H9 (cell line): ENCODE results near the gene SNAP47. TPM values are rescaled to one million over a fixed set of nuclear protein-coding genes. Genes with fewer than 3 reads are reported as not detected.

Experiments used
- DNase-seq: peaks from one replicate; pipeline ENCODE4 v3.0.0-alpha.2; 2017
- H2AFZ ChIP-seq: one replicate; pipeline ENCODE4 v1.6.1; 2013; ENCODE audit warnings: mild to moderate bottlenecking, low read length, control low read depth, moderate library complexity
- H2AK5ac ChIP-seq: 2 replicates; pipeline ENCODE4 v1.6.1; 2013; ENCODE audit warnings: low read length, control low read depth, mixed read lengths; ENCODE audit not compliant: insufficient read length
- H2BK120ac ChIP-seq: one replicate; pipeline ENCODE4 v1.6.1; 2013; ENCODE audit warnings: low read depth, mild to moderate bottlenecking, low read length, control low read depth, inconsistent platforms; ENCODE audit not compliant: poor library complexity, severe bottlenecking
- H2BK12ac ChIP-seq: 2 replicates; pipeline ENCODE4 v1.6.1; 2013; ENCODE audit warnings: low read length, control low read depth, mixed read lengths, low read depth; ENCODE audit not compliant: insufficient read length
- H2BK15ac ChIP-seq: 2 replicates; pipeline ENCODE4 v1.6.1; 2013; ENCODE audit warnings: low read depth, low read length, control low read depth
- H2BK20ac ChIP-seq: one replicate; pipeline ENCODE4 v1.6.1; 2013; ENCODE audit warnings: low read depth, mild to moderate bottlenecking, low read length, control low read depth, inconsistent platforms; ENCODE audit not compliant: poor library complexity, severe bottlenecking
- H2BK5ac ChIP-seq: 2 replicates; pipeline ENCODE4 v1.6.1; 2013; ENCODE audit warnings: low read length, control low read depth, mixed read lengths; ENCODE audit not compliant: insufficient read length
- H3K14ac ChIP-seq: 2 replicates; pipeline ENCODE4 v1.6.1; 2013; ENCODE audit warnings: low read length, control low read depth; ENCODE audit not compliant: insufficient read depth
- H3K18ac ChIP-seq: 2 replicates; pipeline ENCODE4 v1.6.1; 2013; ENCODE audit warnings: low read depth, mild to moderate bottlenecking, mixed read lengths, low read length, control low read depth; ENCODE audit not compliant: insufficient read length
- H3K23ac ChIP-seq: 2 replicates; pipeline ENCODE4 v1.6.1; 2013; ENCODE audit warnings: low read length, control low read depth, mixed read lengths, low read depth; ENCODE audit not compliant: insufficient read length
- H3K23me2 ChIP-seq: 2 replicates; pipeline ENCODE4 v1.6.1; 2013; ENCODE audit warnings: low read depth, mild to moderate bottlenecking, mixed read lengths, low read length, control low read depth; ENCODE audit not compliant: insufficient read length, poor library complexity, severe bottlenecking
- H3K27ac ChIP-seq: 2 replicates; pipeline ENCODE4 v1.5.1; 2013; ENCODE audit warnings: low read length, control low read depth, mixed read lengths, low read depth; ENCODE audit not compliant: insufficient read length
- H3K27me3 ChIP-seq: 2 replicates; pipeline ENCODE4 v1.6.1; 2013; ENCODE audit warnings: low read length, control low read depth, inconsistent platforms; ENCODE audit not compliant: insufficient read depth
- H3K4ac ChIP-seq: 2 replicates; pipeline ENCODE4 v1.6.1; 2013; ENCODE audit warnings: low read depth, mild to moderate bottlenecking, control low read depth, inconsistent platforms, low read length, moderate library complexity
- H3K4me1 ChIP-seq: 2 replicates; pipeline ENCODE4 v1.6.1; 2013; ENCODE audit warnings: low read length, control low read depth, inconsistent platforms; ENCODE audit not compliant: insufficient read depth
- H3K4me2 ChIP-seq: 2 replicates; pipeline ENCODE4 v1.6.1; 2013; ENCODE audit warnings: low read length, control low read depth, mixed read lengths; ENCODE audit not compliant: insufficient read length, insufficient read depth
- H3K56ac ChIP-seq: 2 replicates; pipeline ENCODE4 v1.6.1; 2013; ENCODE audit warnings: low read depth, mild to moderate bottlenecking, mixed read lengths, low read length, control low read depth; ENCODE audit not compliant: insufficient read length
- H3K79me1 ChIP-seq: 2 replicates; pipeline ENCODE4 v1.6.1; 2013; ENCODE audit warnings: low read depth, mild to moderate bottlenecking, moderate library complexity, low read length, control low read depth, inconsistent platforms; ENCODE audit not compliant: insufficient read depth, poor library complexity, severe bottlenecking
- H3K79me2 ChIP-seq: 2 replicates; pipeline ENCODE4 v1.6.1; 2013; ENCODE audit warnings: low read length, control low read depth, inconsistent platforms; ENCODE audit not compliant: insufficient read depth
- H3K9ac ChIP-seq: 2 replicates; pipeline ENCODE4 v1.6.1; 2013; ENCODE audit warnings: low read length, control low read depth, mixed read lengths; ENCODE audit not compliant: insufficient read length; ENCODE audit errors: extremely low read depth
- H3K9me3 ChIP-seq: one replicate; pipeline ENCODE4 v1.6.1; 2013; ENCODE audit warnings: low read depth, low read length, inconsistent platforms; ENCODE audit not compliant: control insufficient read depth
- H3T11ph ChIP-seq: one replicate; pipeline ENCODE4 v1.6.1; 2013; ENCODE audit warnings: mild to moderate bottlenecking, low read length, control low read depth, inconsistent platforms
- H4K20me1 ChIP-seq: one replicate; pipeline ENCODE4 v1.6.1; 2013; ENCODE audit not compliant: control insufficient read depth, insufficient read length, insufficient read depth
- H4K5ac ChIP-seq: 2 replicates; pipeline ENCODE4 v1.6.1; 2013; ENCODE audit warnings: low read depth, mild to moderate bottlenecking, mixed read lengths, low read length, control low read depth; ENCODE audit not compliant: insufficient read length
- H4K8ac ChIP-seq: replicated peaks from 2 replicates; pipeline ENCODE4 v1.6.1; 2013; ENCODE audit warnings: low read length, control low read depth, mixed read lengths, low read depth; ENCODE audit not compliant: insufficient read length
- H4K91ac ChIP-seq: 2 replicates; pipeline ENCODE4 v1.6.1; 2013; ENCODE audit warnings: low read depth, mild to moderate bottlenecking, moderate library complexity, mixed read lengths, low read length, control low read depth; ENCODE audit not compliant: insufficient read length
- H3K27ac Mint-ChIP-seq, 3 experiments: 2 replicates in 2 of 3; 3 replicates in 1 of 3; pipeline ENCODE4 v1.8.0; 2020 to 2021; ENCODE audit warnings: mixed read lengths in 3 of 3, mild to moderate bottlenecking in 1 of 3, moderate library complexity in 1 of 3
- H3K27me3 Mint-ChIP-seq: 2 replicates; pipeline ENCODE4 v1.8.0; 2021; ENCODE audit warnings: low read depth, mild to moderate bottlenecking, moderate library complexity, mixed read lengths
- H3K36me3 Mint-ChIP-seq, 3 experiments: 2 replicates in 2 of 3; 3 replicates in 1 of 3; pipeline ENCODE4 v1.8.0; 2020 to 2021; ENCODE audit warnings: low read depth in 3 of 3, mixed read lengths in 3 of 3; ENCODE audit not compliant: insufficient read depth in 1 of 3
- H3K4me1 Mint-ChIP-seq, 2 experiments: 2 replicates each; pipeline ENCODE4 v1.8.0; 2020; ENCODE audit warnings: mixed read lengths in 2 of 2
- H3K4me3 Mint-ChIP-seq, 2 experiments: 2 replicates in 1 of 2; 3 replicates in 1 of 2; pipeline ENCODE4 v1.8.0; 2020 to 2021; ENCODE audit warnings: mild to moderate bottlenecking in 2 of 2, mixed read lengths in 2 of 2, moderate library complexity in 1 of 2
- H3K9me3 Mint-ChIP-seq, 2 experiments: 2 replicates in 1 of 2; 3 replicates in 1 of 2; pipeline ENCODE4 v1.8.0; 2020; ENCODE audit warnings: mild to moderate bottlenecking in 2 of 2, mixed read lengths in 2 of 2, moderate library complexity in 1 of 2
- CTCF ChIP-seq: fragments of 200-600 bp; sonication (generic); conservative IDR thresholded peaks from 3 replicates; pipeline ENCODE4 v1.8.0; 2021; ENCODE audit warnings: antibody characterized with exemption, mild to moderate bottlenecking
- WGBS: extraction: QIAGEN DNeasy Blood & Tissue Kit; methylation state at CpG from one replicate; pipeline ENCODE4 v1.1.7; 2013; ENCODE audit warnings: missing lambda C conversion rate, low lambda C conversion rate, mixed read lengths; ENCODE audit not compliant: insufficient read length; ENCODE audit errors: extremely low coverage; 5-methylcytosine and 5-hydroxymethylcytosine counted together
- total RNA-seq: library from RNA; stranded (reverse); gene quantifications from 2 replicates; pipeline ENCODE4 v1.2.1, GENCODE V29; 2021

SNAP47 gene
- total RNA-seq, 1 experiment from 2014 or later: 44.1 TPM

DNA sequence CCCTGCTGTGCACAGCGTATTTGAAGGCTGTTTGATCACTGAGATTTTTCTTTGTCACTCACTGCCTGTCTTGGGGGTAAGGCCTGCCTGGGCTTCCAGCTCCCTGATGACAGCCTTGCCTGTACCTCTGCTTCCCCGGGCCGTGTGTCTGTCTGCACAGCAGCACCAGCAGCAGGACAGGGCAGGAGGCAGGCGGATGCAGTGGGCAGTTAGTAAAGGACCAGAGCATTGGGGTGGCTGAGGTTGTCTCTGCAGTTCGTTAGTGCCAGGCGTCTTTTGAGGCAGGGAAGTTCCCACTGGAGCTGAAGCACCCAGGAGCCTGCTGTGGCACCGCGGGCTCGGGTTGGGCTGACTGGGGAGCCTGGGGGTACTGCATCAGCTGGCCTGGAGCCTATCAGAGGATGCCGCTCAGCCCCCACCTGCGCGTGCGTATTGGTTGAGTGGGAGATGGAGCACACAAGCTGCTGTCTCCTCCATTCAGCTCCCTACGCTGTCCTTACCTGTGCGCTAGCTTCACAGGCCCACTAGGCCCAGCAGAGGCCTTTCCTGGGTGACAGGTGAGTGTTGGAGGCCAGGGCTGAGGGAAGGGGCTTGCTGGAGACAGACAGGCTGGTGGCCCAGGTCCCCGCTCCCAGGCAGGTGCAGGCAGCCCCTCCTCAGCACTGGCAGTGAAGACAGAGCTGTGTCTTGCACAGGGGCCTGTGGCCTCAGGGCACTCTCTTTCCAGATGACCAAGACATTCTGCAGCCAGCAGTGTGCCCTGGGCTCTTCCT is 28.2 kb downstream of the SNAP47 start:
- Histone ChIP-seq H2BK12ac (no peak overlapping the region), H2BK20ac (no peak overlapping the region), H3K27me3 (no peaks in the 10 kb centered on the region), H4K20me1 (no peaks in the 10 kb centered on the region), H3K79me2 (no peaks in the 10 kb centered on the region), H3K9ac (no peak overlapping the region), H2BK15ac (no peak overlapping the region), H3K18ac (no peak overlapping the region), H3K4ac (no peak overlapping the region), H2BK120ac (no peak overlapping the region), H3T11ph (no peak overlapping the region), H4K91ac (no peak overlapping the region), H2BK5ac (no peak overlapping the region), H3K9me3 (no peaks in the 10 kb centered on the region), H4K5ac (no peak overlapping the region), H3K79me1 (peaks cover 3% of the 10 kb centered on the region), H2AFZ (no peak overlapping the region), H3K56ac (no peak overlapping the region), H3K23ac (no peak overlapping the region), H2AK5ac (no peak overlapping the region), H3K4me1 (no peaks in the 10 kb centered on the region), H3K27ac (no peak overlapping the region), H3K23me2 (peaks cover 2% of the 10 kb centered on the region), H3K4me2 (no peak overlapping the region), H3K14ac (no peak overlapping the region), H4K8ac (no peak overlapping the region)
- Mint-ChIP-seq H3K36me3 (peaks cover 25 to 68% (median 52%) of the 10 kb centered on the region in 3 experiments), H3K27ac (peak overlapping the region; percentile 15 to 93 (median 40); a peak in 1 of 7 replicates), H3K4me1 (peaks cover 4 to 12% of the 10 kb centered on the region in 2 experiments; a peak in 2 of 4 replicates), H3K9me3 (no peaks in the 10 kb centered on the region), H3K4me3 (no peak overlapping the region), H3K27me3 (no peaks in the 10 kb centered on the region)
- no peak for DNase-seq
- no CpG with 5 or more reads among the region's 16 CpGs for WGBS
- TF ChIP-seq CTCF: no peak
